ENCODE measurements around the gene BAHCC1.

DNA sequence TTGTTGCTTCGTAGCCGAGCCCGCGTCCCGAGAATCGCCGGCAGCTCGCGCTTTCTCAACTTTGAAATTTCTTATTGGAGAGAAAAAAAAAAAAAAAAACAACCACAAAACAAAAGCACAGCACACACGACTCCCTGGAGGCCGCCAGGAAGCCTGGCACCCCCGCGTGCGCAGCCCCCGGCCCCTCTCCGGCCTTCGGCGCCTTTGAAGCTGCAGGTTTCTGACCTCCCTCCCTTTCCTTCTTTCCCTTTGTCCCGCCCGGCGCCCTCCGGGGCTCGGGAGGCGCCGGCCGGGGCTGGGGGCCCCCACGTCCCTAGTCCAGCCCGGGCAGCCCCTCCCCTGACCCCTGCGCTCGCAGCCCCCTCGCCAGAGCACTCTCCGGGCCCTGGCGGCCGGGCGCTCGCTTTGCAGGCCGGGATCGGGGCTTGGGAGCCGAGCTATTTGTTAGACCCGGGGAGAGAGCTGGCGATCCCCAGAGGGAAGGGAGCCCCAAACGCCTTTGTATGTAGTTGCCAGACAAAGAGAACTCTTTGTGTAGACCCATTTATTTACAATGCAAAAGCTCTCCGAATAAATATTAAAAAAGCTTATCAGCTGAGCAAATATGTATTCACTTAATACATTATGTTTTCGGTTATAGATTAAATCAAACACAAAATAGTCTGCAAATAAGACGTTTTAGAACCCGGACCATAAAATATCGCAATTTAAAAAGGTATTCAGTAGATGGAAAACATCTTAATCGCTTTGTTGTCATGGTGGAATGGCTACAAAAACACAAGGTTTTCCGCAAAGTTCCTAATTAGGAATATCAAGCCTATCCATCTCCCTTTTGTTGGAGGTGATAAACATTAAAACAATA lies 2.3 kb downstream of the BAHCC1 start:
- TF ChIP-seq, protein P1, sequence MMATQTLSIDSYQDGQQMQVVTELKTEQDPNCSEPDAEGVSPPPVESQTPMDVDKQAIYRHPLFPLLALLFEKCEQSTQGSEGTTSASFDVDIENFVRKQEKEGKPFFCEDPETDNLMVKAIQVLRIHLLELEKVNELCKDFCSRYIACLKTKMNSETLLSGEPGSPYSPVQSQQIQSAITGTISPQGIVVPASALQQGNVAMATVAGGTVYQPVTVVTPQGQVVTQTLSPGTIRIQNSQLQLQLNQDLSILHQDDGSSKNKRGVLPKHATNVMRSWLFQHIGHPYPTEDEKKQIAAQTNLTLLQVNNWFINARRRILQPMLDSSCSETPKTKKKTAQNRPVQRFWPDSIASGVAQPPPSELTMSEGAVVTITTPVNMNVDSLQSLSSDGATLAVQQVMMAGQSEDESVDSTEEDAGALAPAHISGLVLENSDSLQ (IDR thresholded peaks at IDR 0.05): no peak
- TF ChIP-seq LARP7 (IDR thresholded peaks at IDR 0.05) (no peak), NR2C2 (IDR thresholded peaks at IDR 0.05; ENCODE audit: borderline replicate concordance, control insufficient read depth, insufficient read length, low read depth) (no peak), NFYB (IDR thresholded peaks at IDR 0.05; ENCODE audit: insufficient read depth, low read depth, low read length) (no peak), TAF1 (IDR thresholded peaks at IDR 0.05; ENCODE audit: borderline replicate concordance, low read depth, low read length) (no peak)
- TF ChIP-seq, protein P2, sequence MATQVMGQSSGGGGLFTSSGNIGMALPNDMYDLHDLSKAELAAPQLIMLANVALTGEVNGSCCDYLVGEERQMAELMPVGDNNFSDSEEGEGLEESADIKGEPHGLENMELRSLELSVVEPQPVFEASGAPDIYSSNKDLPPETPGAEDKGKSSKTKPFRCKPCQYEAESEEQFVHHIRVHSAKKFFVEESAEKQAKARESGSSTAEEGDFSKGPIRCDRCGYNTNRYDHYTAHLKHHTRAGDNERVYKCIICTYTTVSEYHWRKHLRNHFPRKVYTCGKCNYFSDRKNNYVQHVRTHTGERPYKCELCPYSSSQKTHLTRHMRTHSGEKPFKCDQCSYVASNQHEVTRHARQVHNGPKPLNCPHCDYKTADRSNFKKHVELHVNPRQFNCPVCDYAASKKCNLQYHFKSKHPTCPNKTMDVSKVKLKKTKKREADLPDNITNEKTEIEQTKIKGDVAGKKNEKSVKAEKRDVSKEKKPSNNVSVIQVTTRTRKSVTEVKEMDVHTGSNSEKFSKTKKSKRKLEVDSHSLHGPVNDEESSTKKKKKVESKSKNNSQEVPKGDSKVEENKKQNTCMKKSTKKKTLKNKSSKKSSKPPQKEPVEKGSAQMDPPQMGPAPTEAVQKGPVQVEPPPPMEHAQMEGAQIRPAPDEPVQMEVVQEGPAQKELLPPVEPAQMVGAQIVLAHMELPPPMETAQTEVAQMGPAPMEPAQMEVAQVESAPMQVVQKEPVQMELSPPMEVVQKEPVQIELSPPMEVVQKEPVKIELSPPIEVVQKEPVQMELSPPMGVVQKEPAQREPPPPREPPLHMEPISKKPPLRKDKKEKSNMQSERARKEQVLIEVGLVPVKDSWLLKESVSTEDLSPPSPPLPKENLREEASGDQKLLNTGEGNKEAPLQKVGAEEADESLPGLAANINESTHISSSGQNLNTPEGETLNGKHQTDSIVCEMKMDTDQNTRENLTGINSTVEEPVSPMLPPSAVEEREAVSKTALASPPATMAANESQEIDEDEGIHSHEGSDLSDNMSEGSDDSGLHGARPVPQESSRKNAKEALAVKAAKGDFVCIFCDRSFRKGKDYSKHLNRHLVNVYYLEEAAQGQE (IDR thresholded peaks at IDR 0.05; ENCODE audit: low read depth, low read length): no peak
- TF ChIP-seq, protein P3, sequence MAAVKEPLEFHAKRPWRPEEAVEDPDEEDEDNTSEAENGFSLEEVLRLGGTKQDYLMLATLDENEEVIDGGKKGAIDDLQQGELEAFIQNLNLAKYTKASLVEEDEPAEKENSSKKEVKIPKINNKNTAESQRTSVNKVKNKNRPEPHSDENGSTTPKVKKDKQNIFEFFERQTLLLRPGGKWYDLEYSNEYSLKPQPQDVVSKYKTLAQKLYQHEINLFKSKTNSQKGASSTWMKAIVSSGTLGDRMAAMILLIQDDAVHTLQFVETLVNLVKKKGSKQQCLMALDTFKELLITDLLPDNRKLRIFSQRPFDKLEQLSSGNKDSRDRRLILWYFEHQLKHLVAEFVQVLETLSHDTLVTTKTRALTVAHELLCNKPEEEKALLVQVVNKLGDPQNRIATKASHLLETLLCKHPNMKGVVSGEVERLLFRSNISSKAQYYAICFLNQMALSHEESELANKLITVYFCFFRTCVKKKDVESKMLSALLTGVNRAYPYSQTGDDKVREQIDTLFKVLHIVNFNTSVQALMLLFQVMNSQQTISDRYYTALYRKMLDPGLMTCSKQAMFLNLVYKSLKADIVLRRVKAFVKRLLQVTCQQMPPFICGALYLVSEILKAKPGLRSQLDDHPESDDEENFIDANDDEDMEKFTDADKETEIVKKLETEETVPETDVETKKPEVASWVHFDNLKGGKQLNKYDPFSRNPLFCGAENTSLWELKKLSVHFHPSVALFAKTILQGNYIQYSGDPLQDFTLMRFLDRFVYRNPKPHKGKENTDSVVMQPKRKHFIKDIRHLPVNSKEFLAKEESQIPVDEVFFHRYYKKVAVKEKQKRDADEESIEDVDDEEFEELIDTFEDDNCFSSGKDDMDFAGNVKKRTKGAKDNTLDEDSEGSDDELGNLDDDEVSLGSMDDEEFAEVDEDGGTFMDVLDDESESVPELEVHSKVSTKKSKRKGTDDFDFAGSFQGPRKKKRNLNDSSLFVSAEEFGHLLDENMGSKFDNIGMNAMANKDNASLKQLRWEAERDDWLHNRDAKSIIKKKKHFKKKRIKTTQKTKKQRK (IDR thresholded peaks at IDR 0.05; ENCODE audit: low read depth, low read length): no peak
- TF ChIP-seq, protein P4, sequence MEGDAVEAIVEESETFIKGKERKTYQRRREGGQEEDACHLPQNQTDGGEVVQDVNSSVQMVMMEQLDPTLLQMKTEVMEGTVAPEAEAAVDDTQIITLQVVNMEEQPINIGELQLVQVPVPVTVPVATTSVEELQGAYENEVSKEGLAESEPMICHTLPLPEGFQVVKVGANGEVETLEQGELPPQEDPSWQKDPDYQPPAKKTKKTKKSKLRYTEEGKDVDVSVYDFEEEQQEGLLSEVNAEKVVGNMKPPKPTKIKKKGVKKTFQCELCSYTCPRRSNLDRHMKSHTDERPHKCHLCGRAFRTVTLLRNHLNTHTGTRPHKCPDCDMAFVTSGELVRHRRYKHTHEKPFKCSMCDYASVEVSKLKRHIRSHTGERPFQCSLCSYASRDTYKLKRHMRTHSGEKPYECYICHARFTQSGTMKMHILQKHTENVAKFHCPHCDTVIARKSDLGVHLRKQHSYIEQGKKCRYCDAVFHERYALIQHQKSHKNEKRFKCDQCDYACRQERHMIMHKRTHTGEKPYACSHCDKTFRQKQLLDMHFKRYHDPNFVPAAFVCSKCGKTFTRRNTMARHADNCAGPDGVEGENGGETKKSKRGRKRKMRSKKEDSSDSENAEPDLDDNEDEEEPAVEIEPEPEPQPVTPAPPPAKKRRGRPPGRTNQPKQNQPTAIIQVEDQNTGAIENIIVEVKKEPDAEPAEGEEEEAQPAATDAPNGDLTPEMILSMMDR (IDR thresholded peaks at IDR 0.05 in 2 of 3, conservative IDR thresholded peaks at IDR 0.05 in 1 of 3; ENCODE audit: control insufficient read depth in 2 of 3, extremely low read depth in 1 of 3, insufficient read depth in 1 of 3, low read depth in 3 of 3, low read length in 3 of 3): no peak
- TF ChIP-seq, protein P5, sequence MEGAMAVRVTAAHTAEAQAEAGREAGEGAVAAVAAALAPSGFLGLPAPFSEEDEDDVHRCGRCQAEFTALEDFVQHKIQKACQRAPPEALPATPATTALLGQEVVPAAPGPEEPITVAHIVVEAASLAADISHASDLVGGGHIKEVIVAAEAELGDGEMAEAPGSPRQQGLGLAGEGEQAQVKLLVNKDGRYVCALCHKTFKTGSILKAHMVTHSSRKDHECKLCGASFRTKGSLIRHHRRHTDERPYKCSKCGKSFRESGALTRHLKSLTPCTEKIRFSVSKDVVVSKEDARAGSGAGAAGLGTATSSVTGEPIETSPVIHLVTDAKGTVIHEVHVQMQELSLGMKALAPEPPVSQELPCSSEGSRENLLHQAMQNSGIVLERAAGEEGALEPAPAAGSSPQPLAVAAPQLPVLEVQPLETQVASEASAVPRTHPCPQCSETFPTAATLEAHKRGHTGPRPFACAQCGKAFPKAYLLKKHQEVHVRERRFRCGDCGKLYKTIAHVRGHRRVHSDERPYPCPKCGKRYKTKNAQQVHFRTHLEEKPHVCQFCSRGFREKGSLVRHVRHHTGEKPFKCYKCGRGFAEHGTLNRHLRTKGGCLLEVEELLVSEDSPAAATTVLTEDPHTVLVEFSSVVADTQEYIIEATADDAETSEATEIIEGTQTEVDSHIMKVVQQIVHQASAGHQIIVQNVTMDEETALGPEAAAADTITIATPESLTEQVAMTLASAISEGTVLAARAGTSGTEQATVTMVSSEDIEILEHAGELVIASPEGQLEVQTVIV (IDR thresholded peaks at IDR 0.05; ENCODE audit: borderline replicate concordance, partially characterized antibody): no peak
